Thyroid gland (tissue), 4 donors: ENCODE measurements around the gene SUPT3H.

Source experiments
- CTCF ChIP-seq, 6 experiments: fragments of 200-600 bp in 3 of 6; fragments of 450-650 bp in 3 of 6; sonication (generic) in 3 of 6; IDR thresholded peaks; one replicate each; pipeline ENCODE4 v1.5.1; 2016 to 2019; ENCODE audit warnings: antibody characterized with exemption in 6 of 6, mild to moderate bottlenecking in 2 of 6, inconsistent platforms in 1 of 6, moderate library complexity in 1 of 6
- POLR2A ChIP-seq, 2 donors: fragments of 450-650 bp; IDR thresholded peaks; one replicate each; pipeline ENCODE4 v1.6.1; 2017; ENCODE audit warnings: antibody characterized with exemption in 2 of 2, mild to moderate bottlenecking in 2 of 2, moderate library complexity in 1 of 2

- TF ChIP-seq CTCF (IDR thresholded peaks at IDR 0.05) (no peak), POLR2A (IDR thresholded peaks at IDR 0.05) (no peak)
Observed at GRCh38 chr6:45212976-45213375, 164.8 kb downstream of the SUPT3H start.
